HT-29 (cell line): ENCODE results near the gene MPC2. TPM values are rescaled to one million over a fixed set of nuclear protein-coding genes. Genes with fewer than 3 reads are reported as not detected.
A peak's percentile ranks its signal among the peaks of the same experiment; 100 is the strongest.
"Not testable (repeated sequence)": the region's sequence is repeated elsewhere in the genome, so short reads cannot be mapped to it uniquely, and the experiment has no call there.

Experiments
- DNase-seq: peaks from one replicate; pipeline ENCODE4 v3.0.0-alpha.2; 2015; ENCODE audit warnings: low spot score
- total RNA-seq: library from RNA; depleted of rRNA; stranded (reverse); fragments of >200 nt; shearing (Covaris generic); gene quantifications from 2 replicates; pipeline ENCODE4 v1.2.3, GENCODE V29; 2014

The MPC2 gene
- total RNA-seq, 1 experiment from 2014 or later: 52.3 TPM

GRCh38 chr1:167934426-167935215, 2.3 kb downstream of the MPC2 start:
- DNase-seq: no peak

- no peak for DNase-seq
Observed at GRCh38 chr1:167933788-167934187, 3.1 kb downstream of the MPC2 start.

- DNase-seq: no peak
Observed at GRCh38 chr1:167929725-167930124, 7.1 kb downstream of the MPC2 start.

DNA sequence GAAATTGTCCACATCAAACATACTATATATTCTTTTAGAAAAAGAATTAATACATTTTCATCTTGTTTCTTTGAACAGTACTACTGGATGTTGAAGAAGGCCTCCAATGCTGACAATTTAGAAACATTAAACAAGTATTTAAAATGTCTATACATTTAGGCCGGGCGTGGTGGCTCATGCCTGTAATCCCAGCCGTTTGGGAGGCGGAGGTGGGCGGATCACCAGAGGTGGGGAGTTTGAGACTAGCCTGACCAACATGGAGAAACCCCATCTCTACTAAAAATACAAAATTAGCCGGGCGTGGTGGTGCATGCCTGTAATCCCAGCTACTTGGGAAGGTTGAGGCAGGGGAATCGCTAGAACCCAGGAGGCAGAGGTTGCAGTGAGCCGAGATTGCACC, 8.0 kb downstream of the MPC2 start:
- not testable (repeated sequence) for DNase-seq

DNA sequence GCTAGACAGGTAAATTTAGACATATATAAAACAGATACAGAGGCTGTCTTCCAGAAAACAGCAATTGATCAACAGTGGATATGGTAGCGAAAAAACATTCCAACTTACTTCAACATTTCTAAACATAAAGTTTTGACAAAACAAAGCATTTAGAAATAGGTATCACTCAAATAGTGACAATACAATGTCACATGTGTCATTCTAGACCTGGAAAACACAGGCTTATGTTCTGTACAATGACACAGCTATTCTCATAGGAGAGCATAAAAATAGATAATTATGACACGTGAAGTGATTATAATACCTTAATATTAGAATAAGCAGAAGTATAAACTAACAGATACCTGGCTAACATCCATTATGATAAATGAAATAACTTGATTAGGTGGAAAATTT, 8.4 kb downstream of the MPC2 start:
- no peak for DNase-seq

- no peak for DNase-seq
Observed at GRCh38 chr1:167927046-167927754, 9.7 kb downstream of the MPC2 start.

DNA sequence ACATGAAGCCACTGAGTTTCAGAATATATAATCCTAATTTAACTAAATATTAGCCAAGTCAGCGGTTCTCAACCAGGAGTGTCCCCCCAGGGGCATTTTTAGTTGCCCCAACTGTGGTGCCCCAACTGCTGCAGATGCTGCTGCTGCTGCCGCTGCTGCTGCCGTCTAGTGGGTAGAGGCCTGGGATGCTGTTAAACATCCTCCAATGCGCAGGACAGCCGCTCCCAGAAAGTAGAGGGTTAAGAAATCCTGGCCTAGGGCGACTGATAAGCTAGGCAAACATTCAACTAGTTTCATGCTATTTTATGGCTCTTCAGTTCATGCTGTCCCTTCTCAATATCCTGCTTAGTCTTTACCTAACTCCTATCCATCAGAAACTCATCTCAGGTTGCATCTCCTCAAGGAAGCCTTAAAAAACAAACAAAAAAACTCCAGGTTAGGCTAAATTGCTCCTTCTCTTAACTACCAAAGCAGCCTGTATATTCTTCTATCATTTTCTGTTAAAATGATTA, 10.3 kb downstream of the MPC2 start:
- no peak for DNase-seq

DNA sequence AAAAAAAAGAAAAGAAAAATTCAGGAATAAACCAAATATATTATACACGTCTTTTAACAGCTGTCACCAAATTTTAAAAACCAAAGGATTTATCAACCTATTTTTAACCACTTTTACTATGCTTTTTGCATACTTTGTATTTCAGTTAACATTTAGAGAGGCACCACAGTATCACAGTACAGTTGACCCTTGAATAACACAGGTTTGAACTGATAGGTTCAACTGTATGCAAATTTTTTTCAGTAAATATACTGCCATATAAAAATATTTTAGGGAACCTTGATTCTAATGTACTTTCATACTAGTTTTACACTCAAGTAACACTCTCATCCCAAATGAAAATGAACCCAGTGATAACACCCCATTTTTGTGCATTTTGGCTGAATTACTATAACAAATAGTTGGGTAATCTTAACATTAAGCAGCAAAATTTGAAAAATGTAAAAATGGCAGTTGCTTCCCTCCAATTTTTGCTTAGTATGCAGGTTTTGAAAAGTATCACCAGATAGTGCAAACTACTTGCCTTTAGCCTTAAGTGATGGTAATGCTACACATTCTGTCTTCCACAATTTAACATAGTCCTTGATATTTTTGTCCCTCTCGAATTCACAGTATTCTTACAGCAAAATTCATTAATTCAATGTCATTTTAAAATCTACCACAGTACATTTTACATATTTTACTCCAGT, 12.2 kb downstream of the MPC2 start:
- no peak for DNase-seq

GRCh38 chr1:167924102-167924501, 12.8 kb downstream of the MPC2 start:
- no peak for DNase-seq

- DNase-seq: no peak
Observed at GRCh38 chr1:167923324-167924056, 13.4 kb downstream of the MPC2 start.

DNA sequence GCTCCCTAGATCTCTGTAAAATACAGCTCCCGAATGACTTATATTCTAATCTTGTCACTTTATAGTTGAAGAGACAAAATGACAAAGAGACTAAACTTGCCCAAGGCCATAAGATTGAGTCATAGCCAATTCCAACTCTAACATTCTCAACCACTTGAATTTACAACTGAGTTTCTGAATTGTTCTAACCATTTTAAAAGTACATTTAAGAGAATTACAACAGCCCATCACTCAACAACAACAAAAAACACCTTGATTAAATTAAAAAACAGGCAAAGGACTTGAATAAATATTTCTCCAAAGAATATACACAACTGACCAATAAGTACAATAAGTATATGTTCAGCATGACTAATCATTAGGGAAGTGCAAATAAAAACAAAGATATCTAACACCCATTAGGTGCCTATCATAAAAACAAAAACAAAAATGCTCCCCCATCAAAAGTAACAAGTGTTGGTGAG, 14.2 kb downstream of the MPC2 start:
- DNase-seq: no peak

DNA sequence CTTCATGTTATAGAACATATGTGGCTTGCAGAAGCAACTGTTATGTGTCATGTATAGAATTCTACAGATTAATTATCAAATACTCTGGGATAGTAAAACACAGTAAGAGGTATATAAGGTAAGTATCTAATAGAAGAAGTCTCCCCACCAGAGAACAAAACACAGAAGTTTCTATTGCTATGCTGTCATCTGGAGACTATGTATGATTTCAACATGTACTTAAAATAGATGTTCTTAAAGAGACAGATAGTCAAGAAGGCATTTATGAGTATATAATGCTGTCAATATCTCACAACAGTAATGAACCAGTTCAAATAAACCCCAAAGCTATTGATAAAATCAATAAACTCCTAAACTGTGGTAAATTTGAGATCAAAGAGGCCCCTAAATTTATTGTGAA, 14.8 kb downstream of the MPC2 start:
- no peak for DNase-seq

DNA sequence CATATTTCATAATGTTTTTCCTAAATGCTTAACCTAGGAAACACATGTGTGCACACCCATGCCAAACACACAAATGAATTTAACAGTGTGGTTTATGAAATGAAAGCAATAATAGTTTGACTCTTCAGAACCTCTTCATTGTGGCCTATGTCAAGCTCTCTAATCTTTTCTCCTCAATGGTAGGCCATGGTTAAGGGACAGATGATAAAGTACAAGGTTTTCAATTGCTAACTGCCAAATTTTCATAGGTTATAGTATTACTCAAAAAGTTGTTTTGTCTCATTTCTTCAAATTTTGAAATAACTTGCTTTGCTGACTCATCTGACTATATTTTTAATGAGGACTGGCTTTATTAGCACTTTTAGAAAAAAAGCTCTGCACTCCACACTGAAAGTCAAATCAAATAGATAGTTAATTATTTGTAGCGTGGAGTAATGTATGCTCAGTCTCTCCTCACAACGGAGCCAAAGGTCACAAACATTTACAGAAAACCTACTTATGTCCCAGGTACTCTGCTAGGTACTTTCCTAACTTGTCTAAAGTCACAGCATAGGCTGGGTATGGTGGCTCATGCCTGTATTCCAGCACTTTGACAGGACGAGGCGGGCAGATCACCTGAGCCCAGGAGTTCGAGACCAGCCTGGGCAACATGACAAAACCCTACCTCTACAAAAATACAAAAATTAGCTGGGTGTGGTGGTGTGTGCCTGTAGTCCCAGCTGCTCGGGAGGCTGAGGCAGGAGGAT, 19.9 kb downstream of the MPC2 start:
- peak; percentile 56 for DNase-seq

- no peak for DNase-seq
Observed at GRCh38 chr1:167915569-167915968, 21.3 kb downstream of the MPC2 start.

GRCh38 chr1:167913895-167914496, 22.9 kb downstream of the MPC2 start, which contains the start of gene ADCY10:
ADCY10 (minus strand) TSS chr1:167914134; CDS start chr1:167905140, 8,994 bp downstream.
- no peak for DNase-seq

DNA sequence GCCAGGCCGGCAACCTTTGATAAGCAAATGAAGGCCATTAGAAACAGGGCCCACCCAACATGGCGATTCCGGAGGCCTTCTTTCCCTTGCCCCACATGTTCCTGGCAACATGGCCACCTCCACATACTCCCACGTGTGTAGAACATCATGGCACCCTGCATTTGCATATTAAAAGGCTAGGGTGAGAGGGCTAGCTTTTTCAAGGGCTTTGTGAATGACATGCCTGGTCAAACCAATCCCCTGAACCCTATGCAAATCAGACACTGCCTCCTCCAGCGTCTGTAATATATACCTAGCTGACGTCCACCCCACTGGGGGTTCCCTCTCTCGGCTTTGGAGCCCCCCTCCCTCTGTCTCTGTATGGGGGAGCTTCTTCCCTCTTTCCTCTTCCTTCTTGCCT, 24.6 kb downstream of the MPC2 start:
- no peak for DNase-seq

DNA sequence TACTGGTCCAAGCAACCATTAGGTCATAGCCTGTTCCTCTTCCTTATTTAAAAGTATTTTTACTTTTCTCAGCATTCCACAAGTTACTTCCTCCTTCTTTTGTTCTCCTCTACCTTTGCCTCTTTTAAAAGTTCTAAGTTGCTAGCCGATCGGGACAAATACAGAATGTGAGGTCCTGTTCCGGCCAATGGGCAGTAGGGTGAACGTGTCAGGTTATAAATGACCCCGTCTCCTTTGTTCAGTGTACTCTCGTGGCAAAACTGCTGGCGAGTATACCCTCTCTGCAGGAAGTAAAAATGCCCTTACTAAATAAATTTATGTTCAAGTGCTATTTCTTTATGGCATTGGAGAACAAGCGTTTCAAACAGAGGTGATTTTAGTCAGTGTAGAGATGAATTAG, 25.5 kb downstream of the MPC2 start:
- no peak for DNase-seq

GRCh38 chr1:167910530-167910929, 26.3 kb downstream of the MPC2 start:
- no peak for DNase-seq

DNA sequence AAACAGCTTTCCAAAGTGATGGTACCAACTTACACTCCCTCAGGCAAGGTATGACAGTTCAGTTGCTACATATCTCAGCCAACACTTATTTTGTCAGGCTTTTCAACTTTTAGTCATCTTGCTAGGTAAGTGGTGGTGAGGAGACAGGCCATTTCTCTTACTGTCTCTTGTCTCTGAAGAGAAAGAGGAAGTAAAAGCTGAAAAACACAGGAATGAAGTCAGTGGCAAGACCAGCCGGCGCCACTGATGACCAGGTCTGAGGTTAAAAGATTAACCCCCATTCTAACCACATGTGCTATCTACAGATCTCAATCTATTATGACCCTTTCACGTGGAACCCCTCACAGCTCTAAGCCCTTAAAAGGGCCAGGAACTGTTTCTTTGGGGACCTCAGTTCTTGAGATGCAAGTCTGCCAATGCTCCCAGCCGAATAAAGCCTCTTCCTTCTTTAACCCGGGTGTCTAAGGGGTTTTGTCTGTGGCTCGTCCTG, 27.1 kb downstream of the MPC2 start:
- DNase-seq: no peak

- DNase-seq: no peak
Observed at GRCh38 chr1:167905671-167906070, 31.2 kb downstream of the MPC2 start.
